HEK293 (cell line): ENCODE results near the gene KCNK15.

Experiments used
- ZFP3 ChIP-seq: fragments of 450-650 bp; formaldehyde crosslinking; IDR thresholded peaks from 2 replicates; pipeline ENCODE4 v1.5.1; 2016; ENCODE audit warnings: low read depth, missing biosample characterization, missing genetic modification characterization
- ZNF174 ChIP-seq: fragments of 450-650 bp; formaldehyde crosslinking; IDR thresholded peaks from 2 replicates; pipeline ENCODE4 v1.5.0; 2017; ENCODE audit warnings: missing biosample characterization, mild to moderate bottlenecking, missing genetic modification characterization
- ZNF416 ChIP-seq: fragments of 450-650 bp; formaldehyde crosslinking; IDR thresholded peaks from 2 replicates; pipeline ENCODE4 v1.5.1; 2016; ENCODE audit warnings: missing biosample characterization, missing genetic modification characterization

DNA sequence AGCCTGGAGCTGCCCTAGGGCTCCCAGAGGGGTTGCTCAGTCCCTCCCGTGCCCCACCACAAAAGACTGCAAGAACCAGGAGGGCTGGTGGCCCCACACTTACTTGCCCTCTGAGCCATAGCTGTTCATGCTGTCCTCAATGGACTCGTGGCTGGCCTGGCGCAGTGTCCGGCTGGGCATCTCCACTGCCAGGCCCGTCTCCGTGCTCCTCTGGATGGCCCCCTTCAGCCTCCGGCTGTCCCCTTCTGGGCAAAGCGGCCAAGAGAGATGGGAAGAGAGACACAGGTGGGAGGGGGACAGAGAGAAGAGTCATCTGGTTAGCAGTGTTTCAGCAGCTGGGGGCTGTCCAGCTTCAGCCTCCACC is 25.5 kb downstream of the KCNK15 start:
- TF ChIP-seq ZFP3 (tag by site-specific recombination) (no peak), ZNF416 (tag by site-specific recombination) (no peak), ZNF174 (tag by site-specific recombination) (no peak)
